GM19324 (cell line): Measurements from ENCODE around the gene GGPS1.
"Not testable (repeated sequence)": the region's sequence is repeated elsewhere in the genome, so short reads cannot be mapped to it uniquely, and the experiment has no call there.

Source experiments
- ATAC-seq: cut with Tn5 transposase; IDR thresholded peaks from one replicate; pipeline ENCODE4 v1.9.1; 2021; ENCODE audit warnings: mild to moderate bottlenecking, moderate library complexity; ENCODE audit not compliant: unreplicated experiment, low FRiP score

Gene GGPS1

GRCh38 chr1:235304549-235305451 is 23.6 kb upstream of the GGPS1 start:
- ATAC-seq: no peak

DNA sequence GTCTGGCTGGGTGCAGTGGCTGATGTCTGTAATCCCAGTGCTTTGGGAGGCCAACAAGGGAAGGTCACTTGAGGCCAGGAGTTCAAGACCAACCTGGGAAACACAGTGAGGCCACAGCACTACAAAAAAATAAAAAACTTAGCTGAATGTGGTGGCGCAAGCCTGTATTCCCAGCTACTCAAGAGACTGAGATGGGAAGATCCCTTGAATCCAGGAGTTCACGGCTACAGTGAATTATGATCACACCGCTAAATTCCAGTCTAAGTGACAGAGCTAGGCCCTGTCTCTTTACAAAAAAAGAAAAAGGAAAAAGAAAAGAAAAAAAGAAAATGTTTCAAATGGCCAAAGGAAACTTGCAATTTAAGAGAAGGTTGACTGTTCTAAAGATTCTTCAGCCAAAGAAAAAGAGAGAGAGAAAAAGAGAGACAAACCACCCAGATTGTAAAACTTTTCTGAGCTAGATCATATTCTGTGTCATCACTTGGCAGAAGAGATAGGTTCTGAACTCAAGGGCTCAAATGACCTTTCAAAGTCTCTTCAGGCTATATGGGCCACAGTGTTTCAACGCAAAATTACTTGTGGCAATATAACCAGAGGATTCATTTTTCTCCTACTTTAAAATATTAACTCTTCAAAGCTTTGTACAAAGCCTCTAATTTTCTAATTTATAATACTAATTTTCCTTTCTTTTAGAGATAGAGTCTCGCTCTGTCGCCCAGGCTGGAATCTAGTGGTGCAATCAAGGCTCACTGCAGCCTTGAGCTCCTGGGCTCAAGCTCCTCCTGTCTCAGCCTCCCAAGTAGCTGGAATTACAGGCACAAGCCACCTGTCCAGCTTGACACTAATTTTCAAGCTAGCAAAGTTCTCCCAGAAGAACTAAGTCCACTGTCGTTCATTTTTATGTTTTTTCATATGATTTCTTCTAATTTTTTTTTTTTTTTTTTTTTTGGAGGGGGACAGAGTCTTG is 20.9 kb upstream of the GGPS1 start:
- ATAC-seq: no peak

DNA sequence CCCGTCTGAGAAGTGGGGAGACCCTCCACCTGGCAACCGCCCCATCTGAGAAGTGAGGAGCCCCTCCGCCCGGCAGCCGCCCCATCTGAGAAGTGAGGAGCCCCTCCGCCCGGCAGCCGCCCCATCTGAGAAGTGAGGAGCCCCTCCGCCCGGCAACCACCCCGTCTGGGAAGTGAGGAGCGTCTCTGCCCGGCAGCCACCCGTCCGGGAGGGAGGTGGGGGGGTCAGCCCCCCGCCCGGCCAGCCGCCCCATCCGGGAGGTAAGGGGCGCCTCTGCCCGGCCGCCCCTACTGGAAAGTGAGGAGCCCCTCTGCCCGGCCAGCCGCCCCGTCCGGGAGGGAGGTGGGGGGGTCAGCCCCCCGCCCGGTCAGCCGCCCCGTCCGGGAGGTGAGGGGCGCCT is 19.2 kb upstream of the GGPS1 start:
- ATAC-seq: not testable (repeated sequence)

- no peak for ATAC-seq
Observed at GRCh38 chr1:235313262-235313661, 15.1 kb upstream of the GGPS1 start.

- no peak for ATAC-seq
Observed at GRCh38 chr1:235313931-235314678, 14.3 kb upstream of the GGPS1 start.

DNA sequence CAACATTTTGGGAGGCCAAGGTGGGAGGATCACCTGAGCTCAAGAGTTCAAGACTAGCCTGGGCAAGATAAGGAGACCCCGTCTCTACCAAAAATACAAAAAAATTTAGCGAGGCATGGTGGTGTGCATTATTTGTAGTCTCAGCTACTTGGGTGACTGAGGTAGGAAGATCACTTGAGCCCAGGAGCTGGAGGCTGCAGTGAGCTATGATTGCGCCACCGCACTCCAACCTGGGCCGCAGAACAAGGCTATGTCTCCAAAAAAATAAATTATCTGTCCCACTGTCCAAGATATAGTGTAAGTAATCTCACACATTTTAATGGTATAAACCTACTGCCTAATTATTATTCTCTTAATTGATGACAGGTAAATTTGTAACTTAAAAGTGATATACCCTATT is 13.2 kb upstream of the GGPS1 start:
- no peak for ATAC-seq

GRCh38 chr1:235315735-235316134 is 12.6 kb upstream of the GGPS1 start:
- no peak for ATAC-seq

DNA sequence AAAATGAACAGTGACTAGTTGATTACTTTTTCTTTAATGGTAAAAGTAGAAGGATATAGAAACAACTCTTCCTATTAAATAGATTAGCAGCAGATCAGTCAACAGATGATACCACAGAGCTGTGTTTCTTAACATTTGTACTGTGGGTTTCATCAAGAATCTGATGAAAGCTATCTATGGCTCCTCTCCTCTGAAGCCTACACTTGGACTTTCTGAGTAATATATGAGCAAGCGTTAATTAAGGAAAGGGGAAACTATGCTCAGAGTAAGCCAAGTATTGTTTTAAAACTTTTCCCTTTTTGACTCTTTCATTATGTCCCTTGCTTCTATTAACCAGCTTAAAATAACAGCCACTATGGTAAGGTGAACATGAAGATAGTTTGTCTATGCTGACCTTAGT is 11.2 kb upstream of the GGPS1 start:
- ATAC-seq: no peak

DNA sequence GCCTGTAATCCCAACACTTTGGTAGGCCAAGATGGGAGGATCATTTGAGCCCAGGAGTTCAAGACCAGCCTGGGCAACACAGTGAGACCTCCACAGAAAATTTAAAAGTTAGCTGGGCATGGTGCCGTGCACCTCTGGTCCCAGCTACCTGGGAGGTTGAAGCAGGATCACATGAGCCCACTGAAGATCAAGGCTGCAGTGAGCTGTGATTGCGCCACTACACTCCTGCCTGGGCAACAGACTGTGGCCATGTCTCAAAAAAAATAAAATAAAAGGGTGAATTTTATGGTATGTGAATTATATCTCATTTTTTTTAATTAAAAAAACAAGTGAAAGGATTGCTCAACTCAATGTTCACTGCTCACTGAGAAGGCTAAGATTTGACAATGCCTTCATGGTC is 9.1 kb upstream of the GGPS1 start:
- no peak for ATAC-seq

GRCh38 chr1:235320521-235321179 is 7.7 kb upstream of the GGPS1 start:
- no peak for ATAC-seq

- ATAC-seq: no peak
Observed at GRCh38 chr1:235324296-235324695, 4.1 kb upstream of the GGPS1 start.

GRCh38 chr1:235325139-235325538 is 3.2 kb upstream of the GGPS1 start:
- no peak for ATAC-seq

- ATAC-seq: no peak
Observed at GRCh38 chr1:235325854-235326253, 2.5 kb upstream of the GGPS1 start.

GRCh38 chr1:235326719-235327558 is 1.4 kb upstream of the GGPS1 start:
- ATAC-seq: no peak

DNA sequence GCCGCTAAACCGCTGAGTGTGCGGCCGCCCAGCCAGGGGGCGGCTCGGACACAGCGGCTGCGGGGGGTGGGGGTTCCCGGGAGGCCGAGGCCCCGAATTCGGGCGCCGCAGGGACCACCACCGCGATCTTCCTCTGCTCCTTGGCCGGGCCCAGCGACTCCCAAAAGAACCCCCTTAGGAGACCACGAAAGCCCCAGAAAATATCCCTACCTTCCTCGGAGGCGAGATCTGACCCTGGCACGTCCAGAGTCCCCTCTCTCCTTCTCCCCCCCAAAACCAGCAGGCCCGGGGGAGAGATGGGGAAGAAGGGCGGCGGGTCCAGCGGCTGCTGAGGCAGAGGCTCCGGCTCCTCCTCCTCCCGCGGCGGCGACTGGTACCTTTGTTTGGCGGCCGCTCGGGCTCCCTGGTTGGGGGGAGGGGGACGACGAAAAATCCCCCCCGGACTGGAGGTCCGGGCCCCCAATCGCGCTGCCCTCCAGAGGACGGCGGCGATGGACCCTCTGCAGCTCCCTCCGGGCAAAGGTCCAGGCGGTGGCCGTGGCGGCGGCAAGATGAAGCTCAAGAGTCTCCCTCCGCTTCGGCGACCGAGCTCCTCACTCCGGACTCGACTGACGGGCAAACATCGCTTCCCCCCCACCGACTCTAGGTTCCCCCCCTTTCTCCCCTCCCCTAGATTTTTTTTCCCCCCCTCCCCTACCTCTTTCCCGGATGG is 655 bp upstream of the GGPS1 start, which contains the start of gene ARID4B:
TSS of gene ARID4B (minus strand) at position 621 of the 712 bp plus-strand sequence. CDS start 1,260 bp downstream, outside the sequence.
- peak; percentile 11 for ATAC-seq

- peak; percentile 10 for ATAC-seq
Observed at GRCh38 chr1:235329139-235329902, 951 bp downstream of the GGPS1 start.

- no peak for ATAC-seq
Observed at GRCh38 chr1:235330918-235331285, 2.5 kb downstream of the GGPS1 start.

DNA sequence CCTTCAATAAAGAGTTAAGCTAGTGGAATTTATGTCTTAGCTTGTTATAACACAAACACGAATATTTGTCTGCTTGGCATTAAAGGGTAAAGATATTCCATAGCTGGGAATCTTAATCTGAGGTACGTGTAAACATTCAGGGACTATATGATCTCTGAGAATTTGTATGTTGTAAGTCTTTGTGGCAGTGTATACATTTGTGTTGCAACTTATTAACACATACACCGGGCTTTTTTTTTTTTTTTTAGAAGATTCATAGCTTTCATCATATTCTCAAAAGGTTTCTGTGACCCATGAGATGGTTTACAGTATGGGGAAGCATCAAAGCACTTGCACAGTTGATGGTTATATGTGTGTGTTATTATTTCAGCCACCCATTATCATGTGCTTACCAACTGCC is 3.0 kb downstream of the GGPS1 start:
- ATAC-seq: no peak
